Measurements from ENCODE around the gene MROH8.

DNA sequence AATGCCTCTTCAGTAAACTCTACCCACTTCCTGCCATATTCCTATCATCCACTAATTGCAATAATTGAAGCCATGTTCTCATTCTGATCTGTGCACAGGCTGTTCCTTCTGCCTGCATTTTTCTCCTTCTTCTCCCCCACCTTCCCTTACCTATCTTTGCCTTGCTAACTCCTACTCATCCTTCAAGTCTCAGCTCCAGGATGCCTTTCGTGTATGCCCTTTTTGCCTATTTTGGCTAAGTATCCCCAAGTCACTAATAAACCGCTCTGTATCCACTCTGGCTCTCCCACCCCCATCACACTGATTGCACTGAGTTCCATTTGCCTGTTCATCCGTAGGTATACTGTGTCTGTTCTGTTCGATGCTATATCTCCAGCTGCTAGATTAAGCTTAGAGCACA is 6.5 kb downstream of the MROH8 start:
- TF ChIP-seq POLR2A (IDR thresholded peaks at IDR 0.05): no peak
- TF ChIP-seq, protein P1, sequence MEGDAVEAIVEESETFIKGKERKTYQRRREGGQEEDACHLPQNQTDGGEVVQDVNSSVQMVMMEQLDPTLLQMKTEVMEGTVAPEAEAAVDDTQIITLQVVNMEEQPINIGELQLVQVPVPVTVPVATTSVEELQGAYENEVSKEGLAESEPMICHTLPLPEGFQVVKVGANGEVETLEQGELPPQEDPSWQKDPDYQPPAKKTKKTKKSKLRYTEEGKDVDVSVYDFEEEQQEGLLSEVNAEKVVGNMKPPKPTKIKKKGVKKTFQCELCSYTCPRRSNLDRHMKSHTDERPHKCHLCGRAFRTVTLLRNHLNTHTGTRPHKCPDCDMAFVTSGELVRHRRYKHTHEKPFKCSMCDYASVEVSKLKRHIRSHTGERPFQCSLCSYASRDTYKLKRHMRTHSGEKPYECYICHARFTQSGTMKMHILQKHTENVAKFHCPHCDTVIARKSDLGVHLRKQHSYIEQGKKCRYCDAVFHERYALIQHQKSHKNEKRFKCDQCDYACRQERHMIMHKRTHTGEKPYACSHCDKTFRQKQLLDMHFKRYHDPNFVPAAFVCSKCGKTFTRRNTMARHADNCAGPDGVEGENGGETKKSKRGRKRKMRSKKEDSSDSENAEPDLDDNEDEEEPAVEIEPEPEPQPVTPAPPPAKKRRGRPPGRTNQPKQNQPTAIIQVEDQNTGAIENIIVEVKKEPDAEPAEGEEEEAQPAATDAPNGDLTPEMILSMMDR (IDR thresholded peaks at IDR 0.05): no peak

Measured in gastroesophageal sphincter (tissue), 3 donors.